Myometrial cell (primary cell): ENCODE data around the gene NSMCE4A. TPM values are rescaled to one million over a fixed set of nuclear protein-coding genes. Genes with fewer than 3 reads are reported as not detected.

ENCODE experiments used
- total RNA-seq: library from RNA; depleted of rRNA; stranded (reverse); fragments of >200 nt; gene quantifications from 2 replicates; pipeline ENCODE4 v1.2.3, GENCODE V29; 2015

Gene NSMCE4A
- 26.8 and 54.8 TPM in 2 replicates for total RNA-seq

DNA sequence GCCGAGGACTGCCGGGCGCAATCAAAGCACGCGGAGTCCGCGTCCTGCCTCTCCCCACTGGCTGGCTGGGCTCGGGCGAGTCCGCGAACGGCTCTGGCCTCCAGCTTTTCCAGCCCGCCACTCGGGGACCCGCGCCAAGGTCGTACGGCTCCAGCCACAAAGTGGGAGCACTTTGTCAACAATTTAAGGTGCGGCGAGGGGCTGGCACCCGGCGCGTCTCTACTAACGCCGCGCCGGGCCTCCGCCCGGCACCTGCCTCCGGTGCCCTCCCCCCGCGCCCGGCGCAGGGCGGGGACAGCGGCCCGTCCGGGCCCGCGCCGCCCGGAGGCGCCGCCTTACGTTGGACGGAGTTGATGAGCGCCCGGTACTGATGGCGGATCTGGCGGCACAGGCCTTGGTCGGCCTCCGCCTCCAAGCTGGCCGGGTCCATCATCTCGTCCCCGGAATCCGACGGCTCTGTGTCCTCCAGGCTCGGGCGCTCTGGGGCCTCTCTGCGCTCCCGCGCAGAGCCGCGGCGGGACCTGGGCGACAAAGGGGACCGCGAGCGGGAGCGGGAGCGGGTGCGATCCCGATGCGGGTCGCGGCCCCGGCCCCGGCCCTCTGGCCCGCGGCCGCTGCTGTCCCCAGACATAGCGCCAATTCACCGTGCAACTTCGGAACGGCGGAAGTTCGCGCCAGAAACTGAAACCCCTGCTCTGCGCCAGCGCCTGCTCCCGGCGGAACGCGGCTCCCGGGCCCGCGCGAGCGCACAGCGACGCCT, at the start of gene NSMCE4A:
Gene NSMCE4A, minus strand, starts transcription at position 683 of the 760 bp plus-strand sequence. Its CDS starts 52 bp downstream, at position 631.

DNA sequence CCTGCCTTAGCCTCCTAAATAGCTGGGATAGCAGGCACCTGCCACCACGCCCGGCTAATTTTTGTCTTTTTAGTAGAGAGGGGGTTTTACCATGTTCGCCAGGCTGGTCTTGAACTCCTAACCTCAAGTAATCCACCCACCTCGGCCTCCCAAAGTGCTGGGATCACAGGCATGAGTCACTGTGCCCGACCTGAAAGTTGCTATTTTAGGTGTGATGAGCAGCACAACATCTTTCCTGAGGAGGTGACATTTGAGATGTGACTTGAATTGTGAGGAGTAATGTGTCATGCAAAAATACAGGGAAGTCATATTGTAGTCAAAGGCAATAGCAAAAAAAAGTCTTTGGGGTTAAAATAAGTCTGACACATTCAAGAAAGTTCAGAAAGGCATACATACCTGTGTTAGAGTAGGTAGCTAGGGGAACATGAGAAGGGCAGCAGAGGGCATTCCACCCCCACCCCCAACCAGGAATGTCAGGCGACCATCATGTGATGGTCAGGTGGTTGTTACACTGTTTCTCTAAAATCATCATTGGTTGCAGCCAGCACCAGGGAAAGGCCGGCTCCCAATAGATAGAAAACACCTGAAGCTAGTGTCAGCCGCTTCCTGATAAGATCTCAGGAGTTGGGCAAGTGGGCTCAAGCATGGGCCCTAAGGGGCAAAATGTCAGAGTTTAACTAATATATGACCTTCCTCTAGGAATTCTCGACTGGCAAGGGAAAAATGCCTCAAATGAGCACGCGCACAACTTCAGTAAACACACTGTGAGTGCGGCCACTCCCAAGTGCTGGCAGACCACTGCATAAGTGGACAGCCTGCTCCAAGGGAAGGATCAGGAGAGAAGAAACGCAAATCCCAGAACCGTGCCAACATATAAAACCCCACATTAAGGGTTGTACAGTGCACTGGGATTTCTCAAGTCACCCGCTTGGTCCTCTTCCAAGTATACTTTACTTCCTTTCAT, 13.6 kb upstream of the NSMCE4A start, which contains the start of gene TACC2:
Gene TACC2, plus strand, starts transcription at position 803 of the 964 bp plus-strand sequence. CDS start 32,819 bp downstream, outside the sequence.

DNA sequence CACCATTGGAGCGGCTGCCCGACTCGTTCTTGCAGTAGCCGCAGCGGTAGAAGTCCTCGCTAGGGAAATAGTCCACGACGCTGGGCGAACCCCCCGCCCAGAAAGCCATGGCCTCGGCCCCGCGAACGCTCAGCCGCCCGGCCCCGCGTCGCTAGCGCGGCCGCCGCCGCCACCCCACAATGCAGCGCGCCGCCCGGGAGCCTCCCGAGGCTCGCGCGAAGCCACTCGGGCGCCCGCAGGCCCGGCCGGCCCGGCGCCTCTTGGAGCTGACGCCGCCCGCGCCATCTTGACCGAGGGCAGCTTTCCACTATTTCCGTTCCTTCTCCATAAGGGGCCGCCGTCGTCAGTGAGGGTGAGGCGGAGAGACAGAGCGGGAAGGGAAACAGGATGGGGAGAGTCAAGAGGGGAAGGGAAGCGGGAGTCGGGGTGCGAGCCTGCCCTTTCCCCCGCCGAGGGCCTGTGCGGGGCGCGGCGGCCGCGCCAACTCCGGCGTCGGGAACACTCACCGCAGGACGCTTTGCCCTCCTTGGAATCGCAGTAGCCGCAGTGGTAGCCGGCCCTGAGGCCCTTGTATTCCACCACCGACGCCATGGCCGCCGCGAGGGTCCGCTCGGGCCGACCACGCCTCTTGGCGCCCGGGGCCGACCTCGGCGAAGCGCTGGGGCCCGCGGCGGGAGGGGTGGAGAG, 47.0 kb downstream of the NSMCE4A start, which contains the start of gene ATE1:
Gene ATE1, minus strand, starts transcription at position 191 of the 687 bp plus-strand sequence. Its CDS starts 82 bp downstream, at position 109.

Other genes starting within 250 kb of the NSMCE4A start
- 14.1 and 19.7 TPM in 2 replicates for gene ATE1, start 47.2 kb downstream of the NSMCE4A start, total RNA-seq
- gene TACC2, start 13.9 kb upstream of the NSMCE4A start, total RNA-seq, result 5.5 and 9.5 TPM in 2 replicates